Panc1 (cell line): ENCODE measurements around the gene IGF1. TPM values are rescaled to one million over a fixed set of nuclear protein-coding genes. Genes with fewer than 3 reads are reported as not detected.
"Not testable (repeated sequence)": the region's sequence is repeated elsewhere in the genome, so short reads cannot be mapped to it uniquely, and the experiment has no call there.

Experiments used
- ATAC-seq: fragments of 200-7000 bp; cut with Tn5 transposase; 2 replicates; pipeline ENCODE4 v1.9.1; 2020; ENCODE audit warnings: mild to moderate bottlenecking, moderate library complexity
- BruUV-seq: library from RNA; stranded (reverse); fragments of 400-500 nt; replicated peaks from 2 replicates; lab custom pipeline; 2021; lab: Mats Ljungman, UMichigan
- CTCF ChIA-PET: fragments of 300-600 bp; sonication (Branson Sonifier 250); formaldehyde crosslinking; loops from one replicate; lab custom pipeline; 2022; ENCODE audit warnings: antibody characterized with exemption; lab: Charles Lee
- POLR2A ChIA-PET: fragments of 300-600 bp; sonication (Branson Sonifier 250); formaldehyde crosslinking; loops from one replicate; lab custom pipeline; 2022; ENCODE audit warnings: antibody characterized with exemption; lab: Charles Lee
- DNase-seq: peaks from one replicate; pipeline ENCODE4 v3.0.0-alpha.2; 2010; ENCODE audit warnings: low read depth, low spot score
- H3K27ac ChIP-seq: 2 replicates; pipeline ENCODE4 v1.5.1; 2011; ENCODE audit warnings: mild to moderate bottlenecking, low read length, inconsistent platforms
- H3K27me3 ChIP-seq: fragments of 200-500 bp; sonication (Bioruptor generic); 2 replicates; pipeline ENCODE4 v1.6.0; 2014; ENCODE audit warnings: low read length, inconsistent platforms; ENCODE audit not compliant: control insufficient read depth, insufficient read depth
- H3K36me3 ChIP-seq: fragments of 200-500 bp; sonication (Bioruptor generic); 2 replicates; pipeline ENCODE4 v1.5.1; 2014; ENCODE audit warnings: inconsistent platforms, mild to moderate bottlenecking, low read length, moderate library complexity; ENCODE audit not compliant: control insufficient read depth, insufficient read depth
- H3K4me1 ChIP-seq: 2 replicates; pipeline ENCODE4 v1.5.1; 2011; ENCODE audit warnings: inconsistent platforms, mild to moderate bottlenecking, low read length, moderate library complexity; ENCODE audit not compliant: control insufficient read depth, insufficient read depth
- H3K4me3 ChIP-seq, 2 experiments: 2 replicates each; pipeline ENCODE4 v1.5.1; 2011 to 2012; ENCODE audit warnings: low read depth in 2 of 2, low read length in 2 of 2, mild to moderate bottlenecking in 2 of 2, inconsistent platforms in 1 of 2, moderate library complexity in 1 of 2
- H3K9me3 ChIP-seq: fragments of 200-500 bp; sonication (Bioruptor generic); 2 replicates; pipeline ENCODE4 v1.5.1; 2014; ENCODE audit warnings: low read depth, mild to moderate bottlenecking, inconsistent platforms, low read length, moderate library complexity; ENCODE audit not compliant: control insufficient read depth, insufficient read depth
- POLR2AphosphoS5 ChIP-seq: IDR thresholded peaks from 2 replicates; pipeline ENCODE4 v1.6.1; 2012; ENCODE audit warnings: mild to moderate bottlenecking, low read depth, low read length, moderate library complexity
- REST ChIP-seq, 2 experiments: IDR thresholded peaks; 2 replicates each; pipeline ENCODE4 v1.6.1; 2011 to 2012; ENCODE audit warnings: low read depth in 2 of 2, control low read depth in 1 of 2, low read length in 1 of 2, mild to moderate bottlenecking in 1 of 2, moderate library complexity in 1 of 2; ENCODE audit not compliant: insufficient read depth in 1 of 2
- SIN3A ChIP-seq: IDR thresholded peaks from 2 replicates; pipeline ENCODE4 v1.6.1; 2012; ENCODE audit warnings: low read depth, mild to moderate bottlenecking, low read length, moderate library complexity, borderline replicate concordance; ENCODE audit not compliant: insufficient read depth
- TCF7L2 ChIP-seq: IDR thresholded peaks from 2 replicates; pipeline ENCODE4 v1.6.1; 2011; ENCODE audit warnings: mild to moderate bottlenecking, low read depth, low read length, inconsistent platforms
- in situ Hi-C: cut with HindIII; loops from 2 replicates; pipeline ENCODE4 v1.10.0; 2016; ENCODE audit warnings: low sequenced_read_pairs, low pct_unique_long_range_greater_than_20kb
- intact Hi-C: fragments of 100-400 bp; cut with micrococcal nuclease; formaldehyde crosslinking; loops from one replicate; pipeline ENCODE4 v1.10.0; 2022; ENCODE audit not compliant: unreplicated experiment
- total RNA-seq: library from RNA; stranded (reverse); gene quantifications from one replicate; pipeline ENCODE4 v1.2.1, GENCODE V29; 2021; ENCODE audit not compliant: unreplicated experiment
- TF ChIP-seq, protein P1 (sequence below): fragments of 450-650 bp; IDR thresholded peaks from 2 replicates; pipeline ENCODE4 v1.5.1; 2017; ENCODE audit warnings: mild to moderate bottlenecking

The IGF1 gene
- total RNA-seq, 1 experiment from 2014 or later, result not detected

- TF ChIP-seq TCF7L2, result no peak
- no peak for TF ChIP-seq SIN3A
- no peak for TF ChIP-seq POLR2AphosphoS5
- TF ChIP-seq, protein P1, sequence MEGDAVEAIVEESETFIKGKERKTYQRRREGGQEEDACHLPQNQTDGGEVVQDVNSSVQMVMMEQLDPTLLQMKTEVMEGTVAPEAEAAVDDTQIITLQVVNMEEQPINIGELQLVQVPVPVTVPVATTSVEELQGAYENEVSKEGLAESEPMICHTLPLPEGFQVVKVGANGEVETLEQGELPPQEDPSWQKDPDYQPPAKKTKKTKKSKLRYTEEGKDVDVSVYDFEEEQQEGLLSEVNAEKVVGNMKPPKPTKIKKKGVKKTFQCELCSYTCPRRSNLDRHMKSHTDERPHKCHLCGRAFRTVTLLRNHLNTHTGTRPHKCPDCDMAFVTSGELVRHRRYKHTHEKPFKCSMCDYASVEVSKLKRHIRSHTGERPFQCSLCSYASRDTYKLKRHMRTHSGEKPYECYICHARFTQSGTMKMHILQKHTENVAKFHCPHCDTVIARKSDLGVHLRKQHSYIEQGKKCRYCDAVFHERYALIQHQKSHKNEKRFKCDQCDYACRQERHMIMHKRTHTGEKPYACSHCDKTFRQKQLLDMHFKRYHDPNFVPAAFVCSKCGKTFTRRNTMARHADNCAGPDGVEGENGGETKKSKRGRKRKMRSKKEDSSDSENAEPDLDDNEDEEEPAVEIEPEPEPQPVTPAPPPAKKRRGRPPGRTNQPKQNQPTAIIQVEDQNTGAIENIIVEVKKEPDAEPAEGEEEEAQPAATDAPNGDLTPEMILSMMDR, result no peak
- TF ChIP-seq REST (IDR thresholded peaks at IDR 0.05; ENCODE audit: insufficient read depth in 1 of 2, low read depth in 2 of 2, low read length in 1 of 2), result no peak
- no TSS peak for BruUV-seq
- CTCF ChIA-PET, result no interaction called here
- H3K4me3 ChIP-seq, result no peak overlapping the region
- intact Hi-C loops (no loop called here), in situ Hi-C loops (no loop called here)
- DNase-seq, result no peak
- no peak for ATAC-seq
- no peak overlapping the region for H3K27ac ChIP-seq
- POLR2A ChIA-PET, result no interaction called here
- no peaks in the 10 kb centered on the region for H3K27me3 ChIP-seq
- H3K9me3 ChIP-seq, result no peaks in the 10 kb centered on the region
- H3K36me3 ChIP-seq, result no peaks in the 10 kb centered on the region
- no peaks in the 10 kb centered on the region for H3K4me1 ChIP-seq
These were observed 26.0 kb downstream of the IGF1 start for GRCh38 chr12:102454330-102454729.

GRCh38 chr12:102452605-102453004 is 27.8 kb downstream of the IGF1 start:
- Histone ChIP-seq H3K4me1 (no peaks in the 10 kb centered on the region), H3K36me3 (no peaks in the 10 kb centered on the region), H3K27ac (no peak overlapping the region), H3K9me3 (no peaks in the 10 kb centered on the region), H3K27me3 (no peaks in the 10 kb centered on the region), H3K4me3 (no peak overlapping the region)
- in situ Hi-C loops (no loop called here), intact Hi-C loops (no loop called here)
- CTCF ChIA-PET, result interaction anchor here (0.7 kb wide), 1 partner anchor 32 kb away, joined by 3 read pairs; no protein-coding TSS in a partner anchor
- ATAC-seq, result no peak
- TF ChIP-seq REST (IDR thresholded peaks at IDR 0.05; ENCODE audit: insufficient read depth in 1 of 2, low read depth in 2 of 2, low read length in 1 of 2) (no peak), TCF7L2 (no peak), SIN3A (no peak), POLR2AphosphoS5 (no peak)
- TF ChIP-seq, protein P1, result no peak
- no peak for DNase-seq
- POLR2A ChIA-PET, result no interaction called here
- BruUV-seq, result no TSS peak

DNA sequence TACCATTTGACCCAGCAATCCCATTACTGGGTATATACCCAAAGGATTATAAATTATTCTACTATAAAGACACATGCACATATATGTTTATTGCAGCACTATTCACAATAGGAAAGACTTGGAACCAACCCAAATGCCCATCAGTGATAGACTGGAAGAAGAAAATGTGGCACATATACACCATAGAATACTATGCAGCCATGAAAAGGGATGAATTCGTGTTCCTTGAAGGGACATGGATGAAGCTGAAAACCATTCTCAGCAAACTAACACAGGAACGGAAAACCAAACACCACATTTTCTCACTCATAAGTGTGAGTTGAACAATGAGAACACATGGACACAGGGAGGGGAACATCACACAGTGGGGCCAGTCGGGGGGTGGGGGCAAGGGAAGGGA is 31.3 kb downstream of the IGF1 start:
- ATAC-seq, BruUV-seq, CTCF ChIA-PET, POLR2A ChIA-PET, H3K36me3 ChIP-seq, in situ Hi-C loops, DNase-seq, H3K4me1 ChIP-seq, H3K9me3 ChIP-seq, H3K27me3 ChIP-seq, intact Hi-C loops, H3K4me3 ChIP-seq, H3K27ac ChIP-seq: not testable (repeated sequence)

GRCh38 chr12:102447426-102447825 is 32.9 kb downstream of the IGF1 start:
- H3K4me1 ChIP-seq, POLR2A ChIA-PET, BruUV-seq, CTCF ChIA-PET, H3K36me3 ChIP-seq, H3K9me3 ChIP-seq, H3K27ac ChIP-seq, ATAC-seq, H3K27me3 ChIP-seq, in situ Hi-C loops, intact Hi-C loops, DNase-seq, H3K4me3 ChIP-seq: not testable (repeated sequence)
